ENCODE measurements around the gene EAF1. TPM values are rescaled to one million over a fixed set of nuclear protein-coding genes. Genes with fewer than 3 reads are reported as not detected.

The EAF1 gene
- total RNA-seq, 1 donor from 2014 or later: 5.2 TPM

DNA sequence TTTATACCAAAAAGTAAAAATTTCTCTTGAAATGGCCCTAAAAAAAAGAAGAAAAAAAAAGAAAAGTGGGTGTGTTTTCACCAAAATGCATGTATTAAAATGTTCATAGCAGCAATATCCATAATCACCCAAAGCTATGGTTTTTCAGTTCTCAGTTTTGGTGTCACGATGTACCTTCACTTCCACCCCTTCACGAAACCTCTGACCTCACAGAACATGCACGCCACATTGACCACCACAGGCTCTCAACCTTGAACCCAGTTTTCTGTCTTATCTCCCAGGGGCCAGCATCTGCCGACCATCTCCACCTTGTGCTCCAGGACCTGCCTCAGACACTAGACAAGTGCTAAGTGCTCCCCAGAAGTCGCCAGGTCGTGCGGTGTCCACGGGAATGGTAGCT, 63.7 kb downstream of the EAF1 start:
- H3K9me3 ChIP-seq: no peaks in the 10 kb centered on the region

More for the DNA sequence above, 63.7 kb downstream of the EAF1 start:
- H3K4me1 ChIP-seq: no peaks in the 10 kb centered on the region
- DNase-seq (ENCODE audit: low spot score in 2 of 2): no peak
- H3K36me3 ChIP-seq: peaks cover 0 to 14% of the 10 kb centered on the region in 2 donors
- TF ChIP-seq, protein P1, sequence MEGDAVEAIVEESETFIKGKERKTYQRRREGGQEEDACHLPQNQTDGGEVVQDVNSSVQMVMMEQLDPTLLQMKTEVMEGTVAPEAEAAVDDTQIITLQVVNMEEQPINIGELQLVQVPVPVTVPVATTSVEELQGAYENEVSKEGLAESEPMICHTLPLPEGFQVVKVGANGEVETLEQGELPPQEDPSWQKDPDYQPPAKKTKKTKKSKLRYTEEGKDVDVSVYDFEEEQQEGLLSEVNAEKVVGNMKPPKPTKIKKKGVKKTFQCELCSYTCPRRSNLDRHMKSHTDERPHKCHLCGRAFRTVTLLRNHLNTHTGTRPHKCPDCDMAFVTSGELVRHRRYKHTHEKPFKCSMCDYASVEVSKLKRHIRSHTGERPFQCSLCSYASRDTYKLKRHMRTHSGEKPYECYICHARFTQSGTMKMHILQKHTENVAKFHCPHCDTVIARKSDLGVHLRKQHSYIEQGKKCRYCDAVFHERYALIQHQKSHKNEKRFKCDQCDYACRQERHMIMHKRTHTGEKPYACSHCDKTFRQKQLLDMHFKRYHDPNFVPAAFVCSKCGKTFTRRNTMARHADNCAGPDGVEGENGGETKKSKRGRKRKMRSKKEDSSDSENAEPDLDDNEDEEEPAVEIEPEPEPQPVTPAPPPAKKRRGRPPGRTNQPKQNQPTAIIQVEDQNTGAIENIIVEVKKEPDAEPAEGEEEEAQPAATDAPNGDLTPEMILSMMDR (IDR thresholded peaks at IDR 0.05): no peak
- H3K4me3 ChIP-seq: no peak overlapping the region
- H3K27ac ChIP-seq: no peak overlapping the region
- H3K27me3 ChIP-seq: no peaks in the 10 kb centered on the region
- intact Hi-C loops (cut with DNase I): no loop called here

Other genes starting within 250 kb of the EAF1 start
- 38.6 TPM for gene CAPN7, start 221.4 kb upstream of the EAF1 start, total RNA-seq
- gene SH3BP5, start 95.0 kb upstream of the EAF1 start, total RNA-seq: 65.9 TPM
- 8.0 TPM for gene METTL6, start 54 bp upstream of the EAF1 start, total RNA-seq
- 4.6 TPM for gene COLQ, start 94.1 kb downstream of the EAF1 start, total RNA-seq
- 13.8 TPM for gene HACL1, start 174.0 kb downstream of the EAF1 start, total RNA-seq
- 11.8 TPM for gene BTD, start 174.1 kb downstream of the EAF1 start, total RNA-seq